Measurements from ENCODE around the gene PRM2.

PRM2 gene

GRCh38 chr16:11278681-11279628 lies 2.7 kb upstream of the PRM2 start:
- H3K27ac ChIP-seq = no peak overlapping the region
- no peak for TF ChIP-seq CTCF (conservative IDR thresholded peaks at IDR 0.05)

DNA sequence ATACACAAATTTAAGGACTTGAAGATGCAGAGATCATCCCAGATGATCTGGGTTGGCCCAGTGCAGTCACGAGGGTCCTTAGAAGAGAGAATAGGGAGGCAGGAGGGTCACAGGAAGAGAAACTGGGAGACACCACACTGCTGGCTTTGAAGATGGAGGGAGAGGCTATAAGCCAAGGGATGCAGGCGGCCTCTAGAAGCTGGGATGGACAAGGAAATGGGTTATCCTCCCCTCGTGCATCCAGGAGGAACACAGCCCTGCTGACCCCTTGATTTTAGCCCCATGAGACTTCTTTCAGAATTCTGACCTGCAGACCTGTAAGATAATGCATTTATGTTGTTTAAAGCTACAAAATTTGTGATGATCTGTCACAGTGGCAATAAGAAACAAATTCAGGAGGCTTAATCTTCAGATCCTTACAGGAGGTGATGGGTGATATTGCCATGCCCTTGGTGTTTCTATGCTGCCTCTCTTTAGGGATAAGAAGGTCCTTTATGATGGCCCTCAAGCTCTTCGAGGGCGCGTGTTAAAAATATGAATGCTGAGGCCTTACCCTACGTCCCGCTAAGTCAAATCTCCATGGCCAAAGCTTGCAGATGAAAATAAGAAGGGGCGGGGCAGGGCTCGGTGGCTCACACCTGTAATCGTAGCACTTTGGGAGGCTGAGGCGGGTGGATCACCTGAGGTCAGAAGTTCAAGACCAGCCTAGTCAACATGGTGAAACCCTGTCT lies 1.5 kb upstream of the PRM2 start:
- no peak overlapping the region for H3K27ac ChIP-seq
- TF ChIP-seq CTCF (conservative IDR thresholded peaks at IDR 0.05) = no peak

DNA sequence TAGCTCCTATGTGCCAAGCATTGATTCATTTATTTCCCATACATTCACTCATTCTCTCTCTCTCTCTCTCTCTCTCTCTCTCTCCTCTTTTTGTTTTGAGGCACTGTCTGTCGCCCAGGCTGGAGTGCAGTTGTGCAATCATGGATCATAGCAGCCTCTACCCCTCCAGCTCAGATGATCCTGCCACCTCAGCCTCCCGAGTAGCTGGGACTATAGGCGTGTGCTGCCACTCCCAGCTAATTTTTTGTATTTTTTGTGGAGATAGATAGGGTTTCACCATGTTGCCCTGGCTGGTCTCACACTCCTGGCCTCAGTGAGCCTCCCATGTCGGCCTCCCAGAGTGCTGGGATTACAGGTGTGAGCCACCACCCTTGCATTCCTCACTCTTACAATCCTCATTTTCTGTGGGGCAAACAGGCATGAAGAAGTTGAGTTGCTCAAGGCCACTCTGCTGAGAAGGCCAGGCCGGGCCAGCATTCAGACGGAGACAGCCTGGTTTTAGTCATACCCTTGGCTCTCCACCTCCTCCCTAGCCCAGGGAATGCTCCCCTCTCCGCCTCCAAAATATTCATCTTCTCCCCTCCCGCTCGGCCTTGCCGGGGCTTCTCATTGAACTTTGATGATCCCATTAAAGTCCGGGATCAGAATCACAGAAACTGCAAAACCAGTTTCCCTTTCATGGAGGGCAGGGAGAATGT lies 765 bp upstream of the PRM2 start:
- no peak for TF ChIP-seq CTCF (conservative IDR thresholded peaks at IDR 0.05)
- no peak overlapping the region for H3K27ac ChIP-seq

GRCh38 chr16:11274964-11275363 lies 1.3 kb downstream of the PRM2 start:
- H3K27ac ChIP-seq = no peak overlapping the region
- TF ChIP-seq CTCF (conservative IDR thresholded peaks at IDR 0.05) = no peak

GRCh38 chr16:11273721-11274324 lies 2.5 kb downstream of the PRM2 start:
- no peak overlapping the region for H3K27ac ChIP-seq

DNA sequence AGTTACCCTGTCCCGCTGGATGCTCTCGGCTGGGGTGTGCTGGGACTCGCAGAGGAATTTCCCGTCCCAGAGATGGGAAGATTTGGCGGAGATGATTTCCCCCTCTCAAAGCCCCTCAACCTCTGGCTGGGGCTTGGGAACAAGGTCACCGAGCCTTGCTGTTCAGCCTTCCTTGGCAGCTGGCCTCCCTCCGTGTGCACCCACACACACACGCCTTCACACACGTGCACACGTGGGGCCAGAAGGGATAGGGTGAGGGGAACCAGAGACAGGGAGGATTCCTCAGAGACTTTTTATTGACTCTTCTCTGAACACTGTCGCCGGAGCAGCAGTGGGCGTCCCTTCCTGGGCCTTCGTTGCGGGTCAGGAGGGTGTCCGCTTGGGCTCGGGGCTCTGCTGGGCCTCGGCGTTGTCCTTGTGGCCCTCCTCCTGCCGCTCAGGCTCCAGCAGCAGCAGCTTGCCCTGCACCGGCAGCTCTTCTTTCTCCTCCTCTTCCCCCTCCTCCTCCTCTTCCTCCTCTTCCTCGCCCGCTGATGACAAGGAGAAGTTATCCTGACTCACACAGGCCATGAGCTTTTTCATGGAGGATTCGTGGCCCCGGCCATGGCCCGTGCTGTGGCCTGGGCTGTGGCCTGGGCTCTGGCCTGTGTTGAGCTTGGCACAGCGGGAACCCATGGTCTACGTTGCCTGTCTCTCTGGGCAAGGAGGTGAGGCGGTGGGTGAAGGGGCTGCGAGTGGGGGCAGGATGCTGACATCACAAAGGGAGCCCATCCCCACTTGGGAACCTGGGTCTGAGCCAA lies 3.2 kb downstream of the PRM2 start, which contains the start of gene PRM3:
Gene PRM3, minus strand, starts transcription at position 709 of the 800 bp plus-strand sequence. Its CDS starts 34 bp downstream, at position 675.
- TF ChIP-seq CTCF (conservative IDR thresholded peaks at IDR 0.05) = no peak
- H3K27ac ChIP-seq = no peak within 1 kb of the TSS

More at GRCh38 chr16:11273721-11274324, 2.5 kb downstream of the PRM2 start:
- no peak for TF ChIP-seq CTCF (conservative IDR thresholded peaks at IDR 0.05)

All from VCaP (cell line).